Left lung (tissue), 10 donors: ENCODE data around the gene TAL1. TPM values are rescaled to one million over a fixed set of nuclear protein-coding genes. Genes with fewer than 3 reads are reported as not detected.

ENCODE experiments used
- ATAC-seq: fragments of 200-7000 bp; cut with Tn5 transposase; one replicate; pipeline ENCODE4 v1.9.1; 2020; ENCODE audit warnings: moderate library complexity
- DNase-seq, 4 donors: peaks; one replicate each; pipeline ENCODE4 v3.0.0-alpha.2; 2013 to 2020
- H3K27ac ChIP-seq, 2 donors: fragments of 200-600 bp; sonication (generic) in 1 of 2; one replicate each; pipeline versions ENCODE4 v1.5.0 to v1.8.0; 2020 to 2021
- H3K27me3 ChIP-seq, 2 donors: fragments of 200-600 bp; sonication (generic) in 1 of 2; one replicate each; pipeline versions ENCODE4 v1.5.0 to v1.8.0; 2020 to 2021
- H3K36me3 ChIP-seq, 2 donors: fragments of 200-600 bp; sonication (generic) in 1 of 2; one replicate each; pipeline versions ENCODE4 v1.5.0 to v1.8.0; 2020 to 2021
- H3K4me1 ChIP-seq, 2 donors: fragments of 200-600 bp; one replicate each; pipeline ENCODE4 v1.8.0; 2021
- H3K4me3 ChIP-seq, 2 donors: fragments of 200-600 bp; sonication (generic) in 1 of 2; one replicate each; pipeline versions ENCODE4 v1.5.0 to v1.8.0; 2020 to 2021; ENCODE audit warnings: mild to moderate bottlenecking in 1 of 2
- H3K9me3 ChIP-seq, 2 donors: fragments of 200-600 bp; sonication (generic) in 1 of 2; one replicate each; pipeline versions ENCODE4 v1.5.0 to v1.8.0; 2020 to 2021
- CTCF ChIP-seq, 2 donors: fragments of 200-600 bp; sonication (generic) in 1 of 2; IDR thresholded peaks; one replicate each; pipeline versions ENCODE4 v1.5.0 to v1.8.0; 2021; ENCODE audit warnings: antibody characterized with exemption in 2 of 2
- intact Hi-C, 2 donors: fragments of 100-400 bp; cut with DNase I; formaldehyde crosslinking; loops; one replicate each; pipeline versions ENCODE4 v1.11.2 to v1.14.2; 2022
- polyA plus RNA-seq, 6 donors: library from polyadenylated mRNA; unstranded; fragments of 120-200 nt; gene quantifications; one replicate each; pipeline ENCODE4 v1.2.1, GENCODE V29; 2013; ENCODE audit not compliant: insufficient read length in 6 of 6
- total RNA-seq, 2 donors: library from RNA; stranded (reverse); fragmentation: NEBNext Ultra II Directional; extraction: Animal tissue kit (Norgen Biotek cat#: 25700); gene quantifications; one replicate each; pipeline ENCODE4 v1.2.1, GENCODE V29; 2021
- donor health status: DM: no; HTN: yes; CAD: no.
- donor health status: DM: no; HTN: no; CAD: no.

The TAL1 gene
- total and polyA plus RNA-seq, 8 donors, result 8.4 to 13.3 (median 9.5) TPM

GRCh38 chr1:47223921-47224675 is 7.9 kb downstream of the TAL1 start:
- H3K27ac ChIP-seq, result no peak overlapping the region

GRCh38 chr1:47223174-47223920 is 8.7 kb downstream of the TAL1 start:
- ATAC-seq (no peak), DNase-seq (no peak)
- intact Hi-C loops, result no loop called here
- Histone ChIP-seq H3K4me1 (peaks cover 0 to 26% of the 10 kb centered on the region in 2 donors), H3K27me3 (peaks cover 52 to 61% of the 10 kb centered on the region in 2 donors), H3K36me3 (peaks cover 0 to 4% of the 10 kb centered on the region in 2 donors), H3K4me3 (no peak overlapping the region), H3K9me3 (no peaks in the 10 kb centered on the region), H3K27ac (no peak overlapping the region)
- no peak for TF ChIP-seq CTCF (IDR thresholded peaks at IDR 0.05)

More at GRCh38 chr1:47223921-47224675, 7.9 kb downstream of the TAL1 start:
- DNase-seq (no peak), ATAC-seq (no peak)
- no peaks in the 10 kb centered on the region for H3K9me3 ChIP-seq
- no peak overlapping the region for H3K4me3 ChIP-seq
- intact Hi-C loops, result no loop called here
- H3K36me3 ChIP-seq, result peaks cover 0 to 4% of the 10 kb centered on the region in 2 donors
- no peak for TF ChIP-seq CTCF (IDR thresholded peaks at IDR 0.05)
- peaks cover 0 to 26% of the 10 kb centered on the region in 2 donors for H3K4me1 ChIP-seq
- H3K27me3 ChIP-seq, result peaks cover 59 to 69% of the 10 kb centered on the region in 2 donors

GRCh38 chr1:47222476-47222875 is 9.5 kb downstream of the TAL1 start:
- peaks cover 44 to 52% of the 10 kb centered on the region in 2 donors for H3K27me3 ChIP-seq
- no peaks in the 10 kb centered on the region for H3K9me3 ChIP-seq
- intact Hi-C loops, result no loop called here
- TF ChIP-seq CTCF (IDR thresholded peaks at IDR 0.05), result no peak
- ATAC-seq (no peak), DNase-seq (no peak)
- no peak overlapping the region for H3K27ac ChIP-seq
- H3K4me3 ChIP-seq, result no peak overlapping the region
- peaks cover 0 to 26% of the 10 kb centered on the region in 2 donors for H3K4me1 ChIP-seq
- peaks cover 0 to 4% of the 10 kb centered on the region in 2 donors for H3K36me3 ChIP-seq

- intact Hi-C loops, result no loop called here
- Histone ChIP-seq H3K27ac (no peak overlapping the region), H3K27me3 (peaks cover 16 to 25% of the 10 kb centered on the region in 2 donors), H3K9me3 (no peaks in the 10 kb centered on the region), H3K4me1 (peaks cover 0 to 5% of the 10 kb centered on the region in 2 donors), H3K4me3 (no peak overlapping the region), H3K36me3 (peaks cover 0 to 4% of the 10 kb centered on the region in 2 donors)
- no peak for TF ChIP-seq CTCF (IDR thresholded peaks at IDR 0.05)
- no peak for DNase-seq
- no peak for ATAC-seq
Measured at GRCh38 chr1:47219590-47220220, 12.3 kb downstream of the TAL1 start.

GRCh38 chr1:47219001-47219400 is 13.0 kb downstream of the TAL1 start:
- no peak overlapping the region for H3K27ac ChIP-seq
- intact Hi-C loops, result no loop called here

More at GRCh38 chr1:47219001-47219400, 13.0 kb downstream of the TAL1 start:
- no peaks in the 10 kb centered on the region for H3K4me1 ChIP-seq
- H3K9me3 ChIP-seq, result no peaks in the 10 kb centered on the region
- TF ChIP-seq CTCF (IDR thresholded peaks at IDR 0.05), result no peak
- H3K4me3 ChIP-seq, result no peak overlapping the region
- no peak for ATAC-seq
- peaks cover 0 to 4% of the 10 kb centered on the region in 2 donors for H3K36me3 ChIP-seq
- no peak for DNase-seq
- peaks cover 13 to 18% of the 10 kb centered on the region in 2 donors for H3K27me3 ChIP-seq
